IMR-90 (cell line): ENCODE data around the gene ACACB. TPM values are rescaled to one million over a fixed set of nuclear protein-coding genes. Genes with fewer than 3 reads are reported as not detected.

Experiments used
- ATAC-seq: fragments of 200-7000 bp; cut with Tn5 transposase; 2 replicates; pipeline ENCODE4 v1.9.1; 2020; ENCODE audit warnings: low read depth, mild to moderate bottlenecking, moderate library complexity
- BruUV-seq: library from RNA; stranded (reverse); fragments of 400-500 nt; replicated peaks from 2 replicates; lab custom pipeline; 2021; lab: Mats Ljungman, UMichigan
- CTCF ChIA-PET: fragments of 300-600 bp; formaldehyde crosslinking; extraction: SDS; loops from one replicate; lab custom pipeline; 2021; ENCODE audit warnings: antibody characterized with exemption; lab: Yijun Ruan, JAX
- POLR2A ChIA-PET: fragments of 300-600 bp; sonication (Branson Sonifier 250); formaldehyde crosslinking; loops from one replicate; lab custom pipeline; 2022; ENCODE audit warnings: antibody characterized with exemption; ENCODE audit not compliant: unreplicated experiment; lab: Charles Lee
- DNase-seq: peaks from one replicate; pipeline ENCODE4 v3.0.0; 2013
- H2AFZ ChIP-seq: replicated peaks from 2 replicates; pipeline ENCODE3; 2013; ENCODE audit warnings: low read length, mild to moderate bottlenecking; ENCODE audit not compliant: poor library complexity
- H2AK5ac ChIP-seq: 2 replicates; pipeline ENCODE4 v1.6.1; 2013; ENCODE audit warnings: low read depth, low read length, inconsistent platforms
- H2AK9ac ChIP-seq: replicated peaks from 2 replicates; pipeline ENCODE3; 2013; ENCODE audit warnings: mild to moderate bottlenecking, low read depth, low read length, moderate library complexity; ENCODE audit not compliant: poor library complexity
- H2BK120ac ChIP-seq: 2 replicates; pipeline ENCODE4 v1.6.1; 2013; ENCODE audit warnings: low read depth, low read length, inconsistent platforms
- H2BK15ac ChIP-seq: 3 replicates; pipeline ENCODE4 v1.6.1; 2013; ENCODE audit warnings: low read depth, low read length, inconsistent platforms
- H2BK20ac ChIP-seq: 2 replicates; pipeline ENCODE4 v1.6.1; 2013; ENCODE audit warnings: low read depth, mild to moderate bottlenecking, inconsistent platforms, low read length, moderate library complexity
- H2BK5ac ChIP-seq: 2 replicates; pipeline ENCODE4 v1.6.1; 2013; ENCODE audit warnings: mild to moderate bottlenecking, low read depth, low read length, inconsistent platforms; ENCODE audit not compliant: poor library complexity, severe bottlenecking
- H3K14ac ChIP-seq: replicated peaks from 2 replicates; pipeline ENCODE4 v1.6.1; 2013; ENCODE audit warnings: low read depth, low read length, inconsistent platforms
- H3K18ac ChIP-seq: 2 replicates; pipeline ENCODE4 v1.6.1; 2013; ENCODE audit warnings: low read depth, low read length, control low read depth
- H3K23ac ChIP-seq: 2 replicates; pipeline ENCODE4 v1.6.1; 2013; ENCODE audit warnings: low read depth, low read length, inconsistent platforms
- H3K27ac ChIP-seq: 2 replicates; pipeline ENCODE4 v1.5.1; 2013; ENCODE audit warnings: mild to moderate bottlenecking, control low read depth, low read length; ENCODE audit not compliant: insufficient read depth
- H3K27me3 ChIP-seq: 2 replicates; pipeline ENCODE4 v1.6.1; 2013; ENCODE audit warnings: low read length; ENCODE audit not compliant: control insufficient read depth, insufficient read depth
- H3K36me3 ChIP-seq: 2 replicates; pipeline ENCODE4 v1.6.1; 2013; ENCODE audit warnings: low read length, mixed read lengths; ENCODE audit not compliant: control insufficient read depth, insufficient read depth
- H3K4ac ChIP-seq: 2 replicates; pipeline ENCODE4 v1.6.1; 2013; ENCODE audit warnings: low read depth, low read length, inconsistent platforms
- H3K4me1 ChIP-seq: 2 replicates; pipeline ENCODE4 v1.6.1; 2013; ENCODE audit warnings: low read length, mixed read lengths; ENCODE audit not compliant: control insufficient read depth, insufficient read depth
- H3K4me2 ChIP-seq: 2 replicates; pipeline ENCODE4 v1.6.1; 2013; ENCODE audit warnings: low read depth, mild to moderate bottlenecking, control low read depth, low read length, moderate library complexity
- H3K4me3 ChIP-seq: 2 replicates; pipeline ENCODE4 v1.5.1; 2013; ENCODE audit warnings: low read depth, mild to moderate bottlenecking, control low read depth, low read length, moderate library complexity; ENCODE audit not compliant: insufficient read depth
- H3K56ac ChIP-seq: 2 replicates; pipeline ENCODE4 v1.6.1; 2013; ENCODE audit warnings: low read length, inconsistent platforms; ENCODE audit not compliant: insufficient read depth; ENCODE audit errors: extremely low read depth
- H3K79me1 ChIP-seq, 2 experiments: 2 replicates each; pipeline ENCODE4 v1.6.1; 2013; ENCODE audit warnings: low read length in 2 of 2, inconsistent platforms in 1 of 2, low read depth in 1 of 2
- H3K9ac ChIP-seq: 2 replicates; pipeline ENCODE4 v1.6.1; 2013; ENCODE audit warnings: low read depth, low read length, control low read depth
- H3K9me1 ChIP-seq: 2 replicates; pipeline ENCODE4 v1.6.1; 2013; ENCODE audit warnings: low read length, inconsistent platforms; ENCODE audit not compliant: insufficient read depth
- H3K9me3 ChIP-seq: 2 replicates; pipeline ENCODE4 v1.6.1; 2013; ENCODE audit warnings: low read length; ENCODE audit not compliant: control insufficient read depth, insufficient read depth
- H4K20me1 ChIP-seq: 2 replicates; pipeline ENCODE4 v1.6.1; 2013; ENCODE audit warnings: low read length, inconsistent platforms; ENCODE audit not compliant: insufficient read depth
- H4K5ac ChIP-seq: 2 replicates; pipeline ENCODE4 v1.6.1; 2013; ENCODE audit warnings: mild to moderate bottlenecking, low read depth, low read length, control low read depth
- H4K8ac ChIP-seq, 2 experiments: 2 replicates each; pipeline ENCODE4 v1.6.1; 2013; ENCODE audit warnings: low read depth in 2 of 2, low read length in 2 of 2, control low read depth in 1 of 2, inconsistent platforms in 1 of 2
- H4K91ac ChIP-seq: 2 replicates; pipeline ENCODE4 v1.6.1; 2013; ENCODE audit warnings: low read depth, low read length, inconsistent platforms; ENCODE audit not compliant: insufficient read depth
- BHLHE40 ChIP-seq: fragments of 150-350 bp; IDR thresholded peaks from 2 replicates; pipeline ENCODE4 v1.6.1; 2016; ENCODE audit warnings: mild to moderate bottlenecking, low read depth, low read length
- CEBPB ChIP-seq: IDR thresholded peaks from 2 replicates; pipeline ENCODE4 v1.6.1; 2012; ENCODE audit warnings: low read depth, low read length, improper control_type of control experiment
- CHD1 ChIP-seq: IDR thresholded peaks from 2 replicates; pipeline ENCODE4 v1.6.1; 2012; ENCODE audit warnings: low read depth, low read length, improper control_type of control experiment
- CTCF ChIP-seq: conservative IDR thresholded peaks from 2 replicates; pipeline ENCODE4 v1.5.1; 2012; ENCODE audit warnings: mild to moderate bottlenecking, low read depth, low read length, improper control_type of control experiment
- FOS ChIP-seq: fragments of 150-350 bp; IDR thresholded peaks from 2 replicates; pipeline ENCODE4 v1.6.1; 2016; ENCODE audit warnings: low read depth, low read length
- MAFK ChIP-seq: IDR thresholded peaks from 2 replicates; pipeline ENCODE4 v1.6.1; 2012; ENCODE audit warnings: low read depth, low read length, improper control_type of control experiment
- MAZ ChIP-seq: IDR thresholded peaks from 2 replicates; pipeline ENCODE4 v1.6.1; 2012; ENCODE audit warnings: low read depth, mild to moderate bottlenecking, low read length, improper control_type of control experiment, moderate library complexity, borderline replicate concordance
- MXI1 ChIP-seq: IDR thresholded peaks from 2 replicates; pipeline ENCODE4 v1.6.1; 2012; ENCODE audit warnings: low read depth, mild to moderate bottlenecking, low read length, moderate library complexity, borderline replicate concordance
- NFE2L2 ChIP-seq: fragments of 150-350 bp; IDR thresholded peaks from 2 replicates; pipeline ENCODE4 v1.6.1; 2016; ENCODE audit warnings: low read depth, mild to moderate bottlenecking, low read length
- POLR2A ChIP-seq: IDR thresholded peaks from 2 replicates; pipeline ENCODE4 v1.6.1; 2012; ENCODE audit warnings: mild to moderate bottlenecking, low read depth, low read length
- RAD21 ChIP-seq: IDR thresholded peaks from 2 replicates; pipeline ENCODE4 v1.6.1; 2012; ENCODE audit warnings: low read length, improper control_type of control experiment
- RCOR1 ChIP-seq: IDR thresholded peaks from 2 replicates; pipeline ENCODE4 v1.6.1; 2012; ENCODE audit warnings: mild to moderate bottlenecking, low read length, improper control_type of control experiment; ENCODE audit not compliant: insufficient replicate concordance
- RFX5 ChIP-seq: IDR thresholded peaks from 2 replicates; pipeline ENCODE4 v1.8.0; 2012; ENCODE audit warnings: low read depth, mild to moderate bottlenecking, low read length, moderate library complexity
- SMC3 ChIP-seq: fragments of 150-350 bp; IDR thresholded peaks from 2 replicates; pipeline ENCODE4 v1.6.1; 2016; ENCODE audit warnings: low read depth, mild to moderate bottlenecking, antibody characterized with exemption, low read length, moderate library complexity
- WGBS, 2 experiments: methylation state at CpG; one replicate each; pipeline versions ENCODE4 v1.1.5 to v1.1.7; 2013; ENCODE audit warnings: missing lambda C conversion rate in 2 of 2; ENCODE audit not compliant: insufficient read length in 1 of 2; ENCODE audit errors: extremely low coverage in 2 of 2; 5-methylcytosine and 5-hydroxymethylcytosine counted together
- dilution Hi-C: fragments of 300-500 bp; cut with HindIII; formaldehyde crosslinking; loops from one replicate; pipeline ENCODE4 v1.14.3; 2018; ENCODE audit warnings: low sequenced_read_pairs; ENCODE audit not compliant: unreplicated experiment
- in situ Hi-C: fragments of 300-500 bp; cut with MboI; formaldehyde crosslinking; loops from 3 replicates; pipeline ENCODE4 v1.14.3; 2019; ENCODE audit warnings: low sequenced_read_pairs, inconsistent platforms, mixed read lengths
- intact Hi-C: fragments of 100-400 bp; cut with micrococcal nuclease; formaldehyde crosslinking; loops from 2 replicates; pipeline ENCODE4 v1.10.0; 2022
- polyA plus RNA-seq, 3 experiments: library from polyadenylated mRNA; depleted of rRNA; stranded (reverse); fragments of >200 nt; gene quantifications; 2 replicates each; pipeline ENCODE4 v1.2.3, GENCODE V29; 2012; ENCODE audit warnings: low replicate concordance in 1 of 3
- total RNA-seq: library from RNA; depleted of rRNA; stranded (reverse); fragments of >200 nt; gene quantifications from 2 replicates; pipeline ENCODE4 v1.2.3, GENCODE V29; 2012
- TF ChIP-seq, protein P1 (sequence below): fragments of 150-350 bp; IDR thresholded peaks from 2 replicates; pipeline ENCODE4 v1.6.1; 2016; ENCODE audit warnings: low read depth, mild to moderate bottlenecking, low read length, moderate library complexity, borderline replicate concordance
- TF ChIP-seq, protein P2 (sequence below): fragments of 150-350 bp; IDR thresholded peaks from 2 replicates; pipeline ENCODE4 v1.6.1; 2017; ENCODE audit warnings: mild to moderate bottlenecking, antibody characterized with exemption, low read length, low read depth

The ACACB gene
- total and polyA plus RNA-seq, 2 of the 4 experiments (the other 2 are of a cell fraction) = 2.0 to 2.1 TPM

DNA sequence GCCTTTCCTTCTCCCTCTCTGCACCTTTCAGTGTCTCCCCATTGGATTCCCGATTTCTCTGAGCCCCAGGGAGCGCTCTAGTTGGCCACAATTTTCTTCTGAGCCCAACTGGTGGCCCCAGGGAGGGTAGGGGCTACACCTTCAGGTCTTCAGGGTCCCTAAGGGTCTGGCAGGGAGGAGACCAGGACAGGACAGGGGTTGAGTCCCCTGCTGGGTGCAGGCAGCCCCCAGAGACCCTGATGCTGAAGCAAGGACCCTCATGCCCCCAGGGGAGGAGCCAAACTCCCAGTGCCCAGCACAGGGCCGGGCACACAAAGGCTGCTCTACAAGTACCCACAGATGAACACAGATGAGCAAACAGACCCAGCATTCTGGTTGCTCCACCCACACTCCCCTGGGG lies 180.0 kb downstream of the ACACB start:
- in situ Hi-C loops (no loop called here), intact Hi-C loops (no loop called here), dilution Hi-C loops (no loop called here)
- Histone ChIP-seq H2BK120ac (no peak overlapping the region), H4K20me1 (no peaks in the 10 kb centered on the region), H4K8ac (no peak overlapping the region), H4K91ac (no peak overlapping the region), H3K4me1 (no peaks in the 10 kb centered on the region), H3K4ac (no peak overlapping the region), H2BK15ac (no peak overlapping the region), H2BK20ac (no peak overlapping the region), H3K18ac (no peak overlapping the region), H3K9me3 (no peaks in the 10 kb centered on the region), H3K23ac (no peak overlapping the region), H2AK5ac (no peak overlapping the region), H2AFZ (peak overlapping the region; percentile 21), H3K79me1 (no peaks in the 10 kb centered on the region), H3K9ac (no peak overlapping the region), H3K9me1 (no peaks in the 10 kb centered on the region), H3K27me3 (peaks cover 9% of the 10 kb centered on the region; the same call in 1 of the 2 replicates), H3K4me2 (no peak overlapping the region), H2AK9ac (no peak overlapping the region), H3K4me3 (no peak overlapping the region), H3K36me3 (no peaks in the 10 kb centered on the region), H3K14ac (no peak overlapping the region), H3K56ac (no peak overlapping the region), H2BK5ac (no peak overlapping the region), H4K5ac (no peak overlapping the region), H3K27ac (no peak overlapping the region)
- POLR2A ChIA-PET = no interaction called here
- no peak for TF ChIP-seq MAFK
- no peak for TF ChIP-seq MXI1
- TF ChIP-seq, protein P1, sequence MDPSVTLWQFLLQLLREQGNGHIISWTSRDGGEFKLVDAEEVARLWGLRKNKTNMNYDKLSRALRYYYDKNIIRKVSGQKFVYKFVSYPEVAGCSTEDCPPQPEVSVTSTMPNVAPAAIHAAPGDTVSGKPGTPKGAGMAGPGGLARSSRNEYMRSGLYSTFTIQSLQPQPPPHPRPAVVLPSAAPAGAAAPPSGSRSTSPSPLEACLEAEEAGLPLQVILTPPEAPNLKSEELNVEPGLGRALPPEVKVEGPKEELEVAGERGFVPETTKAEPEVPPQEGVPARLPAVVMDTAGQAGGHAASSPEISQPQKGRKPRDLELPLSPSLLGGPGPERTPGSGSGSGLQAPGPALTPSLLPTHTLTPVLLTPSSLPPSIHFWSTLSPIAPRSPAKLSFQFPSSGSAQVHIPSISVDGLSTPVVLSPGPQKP = no peak
- TF ChIP-seq FOS = no peak
- TF ChIP-seq SMC3 = no peak
- TF ChIP-seq, protein P2, sequence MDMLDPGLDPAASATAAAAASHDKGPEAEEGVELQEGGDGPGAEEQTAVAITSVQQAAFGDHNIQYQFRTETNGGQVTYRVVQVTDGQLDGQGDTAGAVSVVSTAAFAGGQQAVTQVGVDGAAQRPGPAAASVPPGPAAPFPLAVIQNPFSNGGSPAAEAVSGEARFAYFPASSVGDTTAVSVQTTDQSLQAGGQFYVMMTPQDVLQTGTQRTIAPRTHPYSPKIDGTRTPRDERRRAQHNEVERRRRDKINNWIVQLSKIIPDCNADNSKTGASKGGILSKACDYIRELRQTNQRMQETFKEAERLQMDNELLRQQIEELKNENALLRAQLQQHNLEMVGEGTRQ = no peak
- no peak for TF ChIP-seq RAD21
- TF ChIP-seq POLR2A = no peak
- TF ChIP-seq CEBPB = no peak
- TF ChIP-seq RCOR1 = no peak
- no peak for TF ChIP-seq MAZ
- TF ChIP-seq BHLHE40 = no peak
- no peak for TF ChIP-seq NFE2L2
- TF ChIP-seq CTCF = no peak
- TF ChIP-seq CHD1 = no peak
- no peak for TF ChIP-seq RFX5
- DNase-seq (no peak), ATAC-seq (no peak)
- no CpG with 5 or more reads among the region's 3 CpGs for WGBS, 2 experiments
- CTCF ChIA-PET = no interaction called here
- no TSS peak for BruUV-seq
